Panc1 (cell line): ENCODE data around the gene CCDC34. TPM values are rescaled to one million over a fixed set of nuclear protein-coding genes. Genes with fewer than 3 reads are reported as not detected.

Experiments used
- ATAC-seq: fragments of 200-7000 bp; cut with Tn5 transposase; 2 replicates; pipeline ENCODE4 v1.9.1; 2020; ENCODE audit warnings: mild to moderate bottlenecking, moderate library complexity
- BruUV-seq: library from RNA; stranded (reverse); fragments of 400-500 nt; replicated peaks from 2 replicates; lab custom pipeline; 2021; lab: Mats Ljungman, UMichigan
- CTCF ChIA-PET: fragments of 300-600 bp; sonication (Branson Sonifier 250); formaldehyde crosslinking; loops from one replicate; lab custom pipeline; 2022; ENCODE audit warnings: antibody characterized with exemption; lab: Charles Lee
- POLR2A ChIA-PET: fragments of 300-600 bp; sonication (Branson Sonifier 250); formaldehyde crosslinking; loops from one replicate; lab custom pipeline; 2022; ENCODE audit warnings: antibody characterized with exemption; lab: Charles Lee
- DNase-seq: peaks from one replicate; pipeline ENCODE4 v3.0.0-alpha.2; 2010; ENCODE audit warnings: low read depth, low spot score
- H3K27ac ChIP-seq: 2 replicates; pipeline ENCODE4 v1.5.1; 2011; ENCODE audit warnings: mild to moderate bottlenecking, low read length, inconsistent platforms
- H3K27me3 ChIP-seq: fragments of 200-500 bp; sonication (Bioruptor generic); 2 replicates; pipeline ENCODE4 v1.6.0; 2014; ENCODE audit warnings: low read length, inconsistent platforms; ENCODE audit not compliant: control insufficient read depth, insufficient read depth
- H3K36me3 ChIP-seq: fragments of 200-500 bp; sonication (Bioruptor generic); 2 replicates; pipeline ENCODE4 v1.5.1; 2014; ENCODE audit warnings: inconsistent platforms, mild to moderate bottlenecking, low read length, moderate library complexity; ENCODE audit not compliant: control insufficient read depth, insufficient read depth
- H3K4me1 ChIP-seq: 2 replicates; pipeline ENCODE4 v1.5.1; 2011; ENCODE audit warnings: inconsistent platforms, mild to moderate bottlenecking, low read length, moderate library complexity; ENCODE audit not compliant: control insufficient read depth, insufficient read depth
- H3K4me3 ChIP-seq, 2 experiments: 2 replicates each; pipeline ENCODE4 v1.5.1; 2011 to 2012; ENCODE audit warnings: low read depth in 2 of 2, low read length in 2 of 2, mild to moderate bottlenecking in 2 of 2, inconsistent platforms in 1 of 2, moderate library complexity in 1 of 2
- H3K9me3 ChIP-seq: fragments of 200-500 bp; sonication (Bioruptor generic); 2 replicates; pipeline ENCODE4 v1.5.1; 2014; ENCODE audit warnings: low read depth, mild to moderate bottlenecking, inconsistent platforms, low read length, moderate library complexity; ENCODE audit not compliant: control insufficient read depth, insufficient read depth
- POLR2AphosphoS5 ChIP-seq: IDR thresholded peaks from 2 replicates; pipeline ENCODE4 v1.6.1; 2012; ENCODE audit warnings: mild to moderate bottlenecking, low read depth, low read length, moderate library complexity
- SIN3A ChIP-seq: IDR thresholded peaks from 2 replicates; pipeline ENCODE4 v1.6.1; 2012; ENCODE audit warnings: low read depth, mild to moderate bottlenecking, low read length, moderate library complexity, borderline replicate concordance; ENCODE audit not compliant: insufficient read depth
- TCF7L2 ChIP-seq: IDR thresholded peaks from 2 replicates; pipeline ENCODE4 v1.6.1; 2011; ENCODE audit warnings: mild to moderate bottlenecking, low read depth, low read length, inconsistent platforms
- in situ Hi-C: cut with HindIII; loops from 2 replicates; pipeline ENCODE4 v1.10.0; 2016; ENCODE audit warnings: low sequenced_read_pairs, low pct_unique_long_range_greater_than_20kb
- intact Hi-C: fragments of 100-400 bp; cut with micrococcal nuclease; formaldehyde crosslinking; loops from one replicate; pipeline ENCODE4 v1.10.0; 2022; ENCODE audit not compliant: unreplicated experiment
- total RNA-seq: library from RNA; stranded (reverse); gene quantifications from one replicate; pipeline ENCODE4 v1.2.1, GENCODE V29; 2021; ENCODE audit not compliant: unreplicated experiment
- TF ChIP-seq, protein P1 (sequence below), 2 experiments: IDR thresholded peaks; 2 replicates each; pipeline ENCODE4 v1.6.1; 2011 to 2012; ENCODE audit warnings: low read depth in 2 of 2, control low read depth in 1 of 2, low read length in 1 of 2, mild to moderate bottlenecking in 1 of 2, moderate library complexity in 1 of 2; ENCODE audit not compliant: insufficient read depth in 1 of 2
- TF ChIP-seq, protein P2 (sequence below): fragments of 450-650 bp; IDR thresholded peaks from 2 replicates; pipeline ENCODE4 v1.5.1; 2017; ENCODE audit warnings: mild to moderate bottlenecking

CCDC34 gene
- total RNA-seq, 1 experiment from 2014 or later, result 28.3 TPM

DNA sequence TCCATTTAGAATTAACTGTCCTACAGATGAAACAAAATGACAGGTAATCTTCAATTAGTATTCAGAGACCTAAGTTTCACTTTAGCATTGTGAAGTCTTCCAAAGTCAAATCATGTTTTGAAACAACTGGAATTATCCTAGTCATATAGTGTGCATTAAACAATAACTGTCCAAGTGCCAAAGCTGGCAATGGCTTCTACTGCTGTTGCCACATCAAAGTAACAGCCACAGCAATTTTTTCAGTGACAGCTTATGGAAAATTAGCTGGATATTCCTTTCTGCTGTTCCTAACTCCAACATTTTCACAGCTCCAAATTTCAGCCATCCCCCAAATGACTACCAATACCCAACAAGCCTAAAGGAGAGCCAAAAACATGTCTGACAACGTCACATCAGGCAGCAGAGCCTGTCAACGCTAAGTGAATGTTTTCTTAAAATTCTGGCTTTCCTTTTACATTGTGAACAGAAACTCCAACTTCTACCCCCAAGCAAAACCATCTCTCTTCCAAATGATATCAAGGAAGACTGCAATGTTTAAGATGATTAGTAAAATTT is 45.3 kb upstream of the CCDC34 start:
- no peaks in the 10 kb centered on the region for H3K9me3 ChIP-seq
- H3K27ac ChIP-seq, result 0 out of 2 replicates have a peak overlapping the region, but pooled peaks have one; percentile 24
- in situ Hi-C loops, result no loop called here
- POLR2A ChIA-PET, result no interaction called here
- CTCF ChIA-PET, result no interaction called here
- H3K4me1 ChIP-seq, result peaks cover 3% of the 10 kb centered on the region
- TF ChIP-seq POLR2AphosphoS5, result no peak
- TF ChIP-seq, protein P1, sequence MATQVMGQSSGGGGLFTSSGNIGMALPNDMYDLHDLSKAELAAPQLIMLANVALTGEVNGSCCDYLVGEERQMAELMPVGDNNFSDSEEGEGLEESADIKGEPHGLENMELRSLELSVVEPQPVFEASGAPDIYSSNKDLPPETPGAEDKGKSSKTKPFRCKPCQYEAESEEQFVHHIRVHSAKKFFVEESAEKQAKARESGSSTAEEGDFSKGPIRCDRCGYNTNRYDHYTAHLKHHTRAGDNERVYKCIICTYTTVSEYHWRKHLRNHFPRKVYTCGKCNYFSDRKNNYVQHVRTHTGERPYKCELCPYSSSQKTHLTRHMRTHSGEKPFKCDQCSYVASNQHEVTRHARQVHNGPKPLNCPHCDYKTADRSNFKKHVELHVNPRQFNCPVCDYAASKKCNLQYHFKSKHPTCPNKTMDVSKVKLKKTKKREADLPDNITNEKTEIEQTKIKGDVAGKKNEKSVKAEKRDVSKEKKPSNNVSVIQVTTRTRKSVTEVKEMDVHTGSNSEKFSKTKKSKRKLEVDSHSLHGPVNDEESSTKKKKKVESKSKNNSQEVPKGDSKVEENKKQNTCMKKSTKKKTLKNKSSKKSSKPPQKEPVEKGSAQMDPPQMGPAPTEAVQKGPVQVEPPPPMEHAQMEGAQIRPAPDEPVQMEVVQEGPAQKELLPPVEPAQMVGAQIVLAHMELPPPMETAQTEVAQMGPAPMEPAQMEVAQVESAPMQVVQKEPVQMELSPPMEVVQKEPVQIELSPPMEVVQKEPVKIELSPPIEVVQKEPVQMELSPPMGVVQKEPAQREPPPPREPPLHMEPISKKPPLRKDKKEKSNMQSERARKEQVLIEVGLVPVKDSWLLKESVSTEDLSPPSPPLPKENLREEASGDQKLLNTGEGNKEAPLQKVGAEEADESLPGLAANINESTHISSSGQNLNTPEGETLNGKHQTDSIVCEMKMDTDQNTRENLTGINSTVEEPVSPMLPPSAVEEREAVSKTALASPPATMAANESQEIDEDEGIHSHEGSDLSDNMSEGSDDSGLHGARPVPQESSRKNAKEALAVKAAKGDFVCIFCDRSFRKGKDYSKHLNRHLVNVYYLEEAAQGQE (IDR thresholded peaks at IDR 0.05; ENCODE audit: insufficient read depth in 1 of 2, low read depth in 2 of 2, low read length in 1 of 2), result no peak
- TF ChIP-seq, protein P2, sequence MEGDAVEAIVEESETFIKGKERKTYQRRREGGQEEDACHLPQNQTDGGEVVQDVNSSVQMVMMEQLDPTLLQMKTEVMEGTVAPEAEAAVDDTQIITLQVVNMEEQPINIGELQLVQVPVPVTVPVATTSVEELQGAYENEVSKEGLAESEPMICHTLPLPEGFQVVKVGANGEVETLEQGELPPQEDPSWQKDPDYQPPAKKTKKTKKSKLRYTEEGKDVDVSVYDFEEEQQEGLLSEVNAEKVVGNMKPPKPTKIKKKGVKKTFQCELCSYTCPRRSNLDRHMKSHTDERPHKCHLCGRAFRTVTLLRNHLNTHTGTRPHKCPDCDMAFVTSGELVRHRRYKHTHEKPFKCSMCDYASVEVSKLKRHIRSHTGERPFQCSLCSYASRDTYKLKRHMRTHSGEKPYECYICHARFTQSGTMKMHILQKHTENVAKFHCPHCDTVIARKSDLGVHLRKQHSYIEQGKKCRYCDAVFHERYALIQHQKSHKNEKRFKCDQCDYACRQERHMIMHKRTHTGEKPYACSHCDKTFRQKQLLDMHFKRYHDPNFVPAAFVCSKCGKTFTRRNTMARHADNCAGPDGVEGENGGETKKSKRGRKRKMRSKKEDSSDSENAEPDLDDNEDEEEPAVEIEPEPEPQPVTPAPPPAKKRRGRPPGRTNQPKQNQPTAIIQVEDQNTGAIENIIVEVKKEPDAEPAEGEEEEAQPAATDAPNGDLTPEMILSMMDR, result no peak
- no peak for TF ChIP-seq TCF7L2
- no peak for TF ChIP-seq SIN3A
- DNase-seq, result no peak
- no peak for ATAC-seq
- no peaks in the 10 kb centered on the region for H3K27me3 ChIP-seq
- intact Hi-C loops, result no loop called here
- BruUV-seq, result no TSS peak
- no peaks in the 10 kb centered on the region for H3K36me3 ChIP-seq
- no peak overlapping the region for H3K4me3 ChIP-seq

DNA sequence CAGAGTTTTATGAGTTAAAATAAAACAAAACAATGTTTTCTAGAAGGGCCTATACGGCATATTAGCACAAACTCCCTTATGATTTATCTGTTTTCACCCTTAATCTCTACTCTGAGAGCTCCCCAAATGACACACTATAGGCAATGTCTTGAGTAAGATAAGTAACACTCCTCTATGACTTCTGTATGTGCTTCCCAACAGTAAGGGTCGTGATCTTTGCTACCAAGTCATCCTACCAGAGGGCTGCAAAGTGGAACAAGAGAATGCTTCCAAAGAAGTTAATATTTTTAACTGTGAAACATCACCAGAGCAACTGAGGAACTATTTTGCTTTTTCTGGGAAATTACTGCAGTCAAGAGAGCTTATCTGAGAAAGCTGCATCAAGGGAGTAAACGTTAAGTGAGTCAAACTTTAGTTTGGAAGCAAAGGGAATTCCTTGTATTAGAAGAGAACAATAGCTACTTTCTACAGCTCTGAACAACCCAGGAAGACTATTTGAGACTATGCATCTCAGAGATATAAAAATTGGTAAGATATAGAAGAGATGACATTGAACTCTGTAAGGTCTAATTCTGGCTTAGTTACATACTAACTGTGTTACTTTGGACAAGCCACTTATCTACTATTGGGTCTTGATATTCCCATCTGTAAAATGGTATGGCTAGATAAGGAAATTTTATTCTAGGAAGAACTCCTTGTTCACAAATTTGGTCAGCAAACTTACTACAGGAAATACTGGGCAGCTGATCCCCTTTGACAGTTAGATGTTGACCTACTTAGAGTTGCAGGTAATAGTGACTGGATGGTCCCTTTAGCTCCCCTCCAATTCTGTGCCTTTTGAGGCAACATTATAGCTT is 43.7 kb upstream of the CCDC34 start:
- ChIA-PET POLR2A (no interaction called here), CTCF (no interaction called here)
- H3K27ac ChIP-seq, result peak overlapping the region; percentile 6; the same call in 1 of the 2 replicates
- H3K4me3 ChIP-seq, result no peak overlapping the region
- no peak for TF ChIP-seq POLR2AphosphoS5
- TF ChIP-seq, protein P1 (IDR thresholded peaks at IDR 0.05; ENCODE audit: insufficient read depth in 1 of 2, low read depth in 2 of 2, low read length in 1 of 2), result no peak
- TF ChIP-seq, protein P2, result no peak
- no peak for TF ChIP-seq TCF7L2
- TF ChIP-seq SIN3A, result no peak
- BruUV-seq, result no TSS peak
- H3K9me3 ChIP-seq, result no peaks in the 10 kb centered on the region
- no peaks in the 10 kb centered on the region for H3K27me3 ChIP-seq
- H3K36me3 ChIP-seq, result no peaks in the 10 kb centered on the region
- in situ Hi-C loops, result no loop called here
- intact Hi-C loops, result no loop called here
- no peak for ATAC-seq
- DNase-seq, result no peak
- peaks cover 18% of the 10 kb centered on the region for H3K4me1 ChIP-seq
